Small intestine (tissue), 7 donors: ENCODE results near the gene CADPS2. TPM values are rescaled to one million over a fixed set of nuclear protein-coding genes. Genes with fewer than 3 reads are reported as not detected.
A peak's percentile ranks its signal among the peaks of the same experiment; 100 is the strongest.

Experiments
- DNase-seq, 2 donors: peaks; one replicate each; pipeline versions ENCODE4 v3.0.0 to v3.0.0-alpha.2; 2013
- FAIRE-seq: peaks from 2 replicates; lab custom pipeline; 2012; peaks lifted over from hg19 to GRCh38; lab: Jason Lieb, UNC
- H3K27ac ChIP-seq, 3 donors: one replicate each; pipeline ENCODE4 v1.5.1; 2013; ENCODE audit warnings: low read length in 2 of 3, mild to moderate bottlenecking in 2 of 3, control low read depth in 1 of 3, inconsistent platforms in 1 of 3, low read depth in 1 of 3, moderate library complexity in 1 of 3
- H3K27me3 ChIP-seq, 3 donors: one replicate each; pipeline ENCODE4 v1.6.1; 2013; ENCODE audit warnings: low read length in 3 of 3, inconsistent platforms in 1 of 3; ENCODE audit not compliant: control insufficient read depth in 3 of 3, insufficient read depth in 3 of 3
- H3K36me3 ChIP-seq, 3 donors: one replicate each; pipeline ENCODE4 v1.6.1; 2013; ENCODE audit warnings: low read length in 3 of 3, inconsistent platforms in 1 of 3, low read depth in 1 of 3, mild to moderate bottlenecking in 1 of 3, moderate library complexity in 1 of 3; ENCODE audit not compliant: control insufficient read depth in 3 of 3, insufficient read depth in 2 of 3
- H3K4me1 ChIP-seq, 3 donors: one replicate each; pipeline ENCODE4 v1.6.1; 2013; ENCODE audit warnings: low read length in 2 of 3, inconsistent platforms in 1 of 3, low read depth in 1 of 3, mild to moderate bottlenecking in 1 of 3, moderate library complexity in 1 of 3; ENCODE audit not compliant: control insufficient read depth in 3 of 3, insufficient read depth in 2 of 3
- H3K4me3 ChIP-seq, 3 donors: one replicate each; pipeline ENCODE4 v1.5.1; 2013; ENCODE audit warnings: low read length in 3 of 3, control low read depth in 1 of 3, inconsistent platforms in 1 of 3, low read depth in 1 of 3, mild to moderate bottlenecking in 1 of 3, moderate library complexity in 1 of 3
- H3K9me3 ChIP-seq, 2 donors: one replicate each; pipeline ENCODE4 v1.6.1; 2013; ENCODE audit warnings: low read depth in 1 of 2, low read length in 1 of 2; ENCODE audit not compliant: control insufficient read depth in 2 of 2, insufficient read depth in 1 of 2
- WGBS, 3 donors: extraction: QIAGEN DNeasy Blood & Tissue Kit; methylation state at CpG; one replicate each; pipeline ENCODE4 v1.1.7; 2013; 5-methylcytosine and 5-hydroxymethylcytosine counted together
- polyA plus RNA-seq, 4 donors: library from polyadenylated mRNA; stranded (reverse) in 3 of 4; unstranded in 1 of 4; fragments of 200-250 nt in 3 of 4; fragments of 120-200 nt in 1 of 4; gene quantifications; one replicate each; pipeline versions ENCODE4 v1.2.1 to v1.2.3, GENCODE V29; 2013
- donor health status: healthy with polysubstance abuse.
- donor health status: control.
- donor health status: control.
- donor health status: Bipolar disorder and iron deficiency.
- donor health status: healthy.

Gene CADPS2
- polyA plus RNA-seq, 4 donors: 11.3 to 26.6 (median 14.8) TPM

DNA sequence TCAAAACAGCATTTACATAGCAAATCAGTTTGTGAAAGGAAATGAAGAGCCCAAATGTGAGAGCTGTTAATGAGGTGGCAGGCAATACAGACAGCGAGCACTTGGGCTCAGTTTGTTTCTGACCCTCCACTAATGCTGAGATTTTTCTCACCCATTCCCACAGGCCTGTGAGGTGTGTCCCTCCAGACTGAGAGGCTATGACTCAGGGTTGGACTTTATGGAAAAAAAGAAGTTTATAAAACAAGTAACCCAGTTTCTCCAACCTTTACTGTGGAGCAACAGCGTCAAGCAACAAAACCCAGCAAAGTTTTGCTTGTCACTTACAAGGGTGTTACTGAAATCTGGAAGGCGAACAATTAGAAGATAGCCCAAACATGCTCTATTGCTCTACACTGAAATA lies 576.8 kb downstream of the CADPS2 start:
- H3K4me3 ChIP-seq: no peak overlapping the region
- no peak overlapping the region for H3K27ac ChIP-seq
- FAIRE-seq (no peak), DNase-seq (no peak)
- no peaks in the 10 kb centered on the region for H3K36me3 ChIP-seq
- WGBS, 3 donors: 21 to 27% (median 22%) methylated on average over 3 of the region's 3 CpGs
- H3K4me1 ChIP-seq: peaks cover 0 to 20% (median 5%) of the 10 kb centered on the region in 3 donors
- H3K27me3 ChIP-seq: peaks cover 12 to 91% (median 56%) of the 10 kb centered on the region in 3 donors
- no peaks in the 10 kb centered on the region for H3K9me3 ChIP-seq

DNA sequence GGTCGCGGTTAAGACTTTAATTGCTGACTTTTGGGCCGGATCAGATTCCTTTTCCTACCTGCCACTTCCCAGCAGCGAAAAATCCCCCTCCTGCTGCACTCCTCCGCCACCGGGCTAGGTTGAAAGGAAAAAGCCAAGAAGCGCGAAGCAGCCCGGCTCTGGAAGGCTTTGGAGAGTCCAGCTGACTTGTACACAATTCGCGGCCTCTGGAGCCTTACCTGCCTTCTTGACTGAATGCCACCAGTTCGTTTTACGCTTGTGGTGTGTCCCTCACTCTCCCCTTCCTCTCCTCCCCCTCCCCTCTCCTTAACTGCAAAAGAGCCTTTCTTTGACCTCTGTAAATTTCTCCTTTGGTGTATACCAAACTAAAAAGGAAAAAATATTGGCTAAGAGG lies 579.0 kb downstream of the CADPS2 start:
- Histone ChIP-seq H3K4me3 (no peak overlapping the region), H3K27ac (no peak overlapping the region), H3K36me3 (no peaks in the 10 kb centered on the region), H3K4me1 (peaks cover 0 to 20% (median 5%) of the 10 kb centered on the region in 3 donors), H3K9me3 (no peaks in the 10 kb centered on the region), H3K27me3 (peaks cover 11 to 94% (median 68%) of the 10 kb centered on the region in 3 donors)
- 14 to 20% (median 14%) methylated on average over 12 to 13 of the region's 13 CpGs for WGBS, 3 donors
- FAIRE-seq: no peak
- DNase-seq: no peak

DNA sequence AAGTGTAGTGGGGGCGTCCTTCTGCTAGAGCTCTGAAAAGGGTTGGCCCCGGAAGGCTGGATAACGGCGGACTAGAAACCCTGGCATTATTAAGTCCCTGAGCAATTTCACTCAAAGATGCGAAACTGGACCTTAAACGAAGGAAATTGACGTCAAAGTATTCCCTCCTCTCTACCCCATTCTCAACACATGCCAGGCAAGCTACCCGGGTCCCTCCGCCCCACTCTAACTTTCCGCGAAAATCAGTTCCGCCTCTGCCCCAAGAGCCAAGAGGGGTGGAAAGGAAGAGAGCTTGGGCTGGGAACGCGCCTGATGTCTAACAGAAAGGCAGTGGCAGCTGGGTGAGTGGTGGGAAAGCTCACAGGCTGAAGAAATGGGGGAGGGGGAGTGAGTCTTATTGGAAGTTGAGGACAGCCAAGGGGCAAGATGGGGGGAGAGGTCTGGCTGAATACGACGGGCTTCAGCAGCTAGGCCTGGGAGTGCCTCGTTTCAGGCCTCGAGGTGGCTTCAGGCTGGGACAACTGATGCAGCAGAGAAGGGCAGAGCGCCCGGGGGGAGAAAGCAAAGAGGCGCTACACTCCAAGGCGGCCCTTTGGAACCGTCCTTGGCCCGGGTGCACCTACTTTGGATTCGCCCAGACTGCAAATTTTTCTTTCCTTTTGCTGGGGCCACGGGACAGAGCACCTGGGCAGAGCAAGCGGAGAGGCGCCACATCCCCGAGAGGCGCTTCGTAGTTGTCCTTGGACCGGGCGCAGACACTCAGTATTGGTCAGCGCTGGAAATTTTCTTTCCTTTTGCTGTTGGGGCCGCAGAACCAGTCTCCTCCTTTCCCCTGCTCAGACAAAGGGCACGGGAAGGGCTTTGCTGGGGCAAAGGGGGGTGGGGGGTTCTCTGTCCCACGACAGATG lies 579.7 kb downstream of the CADPS2 start:
- FAIRE-seq: no peak

DNA sequence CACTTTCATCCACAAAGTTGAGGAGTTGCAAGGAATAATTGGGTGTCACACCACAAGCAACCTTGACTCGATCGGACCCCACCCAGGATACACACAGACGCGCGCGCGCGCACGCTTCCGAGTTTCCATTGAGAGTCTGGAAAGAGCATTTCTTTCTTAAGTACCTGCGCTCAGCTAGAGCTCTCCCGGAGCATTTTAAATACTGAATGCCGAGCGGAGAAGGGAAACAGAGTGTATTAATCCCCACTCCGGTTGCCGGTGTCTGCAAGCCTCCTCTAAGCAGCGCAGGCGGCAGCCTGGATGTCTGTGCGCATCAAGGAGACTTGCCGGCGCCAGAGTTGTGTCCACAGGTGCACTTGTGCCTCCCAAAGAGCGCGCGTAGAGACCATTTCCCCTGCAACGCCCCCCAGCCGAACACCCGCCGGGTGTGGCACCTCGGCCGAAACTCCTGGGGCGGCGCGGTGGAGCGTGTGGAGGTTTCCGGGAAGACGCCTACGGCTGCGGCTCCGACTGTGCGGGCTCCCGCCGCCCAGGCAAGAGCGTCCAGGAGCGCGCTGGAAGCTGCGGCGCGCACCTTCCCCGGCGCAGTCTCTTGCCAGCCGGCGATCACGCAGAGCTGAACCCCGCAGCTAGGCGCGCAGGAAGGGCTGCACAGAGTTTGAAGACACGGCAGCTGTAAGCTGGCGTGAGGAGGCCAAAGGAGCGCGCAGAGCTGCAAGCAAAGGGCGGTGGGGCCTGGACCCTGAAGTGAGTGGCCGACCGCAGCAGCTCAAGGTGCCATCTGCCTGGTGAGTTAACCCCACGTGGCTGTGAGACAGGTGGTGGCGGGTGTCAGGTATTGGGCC lies 580.6 kb downstream of the CADPS2 start:
- no peak for FAIRE-seq
- H3K9me3 ChIP-seq: peaks cover 0 to 2% of the 10 kb centered on the region in 2 donors
- peak overlapping the region in 2 of 3 donors; percentile 11 to 30 for H3K4me3 ChIP-seq
- 2 to 4% (median 3%) methylated on average over 61 to 65 of the region's 65 CpGs for WGBS, 3 donors
- no peaks in the 10 kb centered on the region for H3K36me3 ChIP-seq
- peak in 1 of 2 donors; percentile 52 for DNase-seq
- no peak overlapping the region for H3K27ac ChIP-seq
- H3K27me3 ChIP-seq: peaks cover 15 to 93% (median 62%) of the 10 kb centered on the region in 3 donors
- H3K4me1 ChIP-seq: peaks cover 0 to 23% (median 5%) of the 10 kb centered on the region in 3 donors

More for the DNA sequence above, 579.7 kb downstream of the CADPS2 start:
- Histone ChIP-seq H3K36me3 (no peaks in the 10 kb centered on the region), H3K4me1 (peaks cover 0 to 23% (median 5%) of the 10 kb centered on the region in 3 donors), H3K27me3 (peaks cover 15 to 94% (median 69%) of the 10 kb centered on the region in 3 donors), H3K4me3 (no peak overlapping the region), H3K9me3 (peaks cover 0 to 2% of the 10 kb centered on the region in 2 donors), H3K27ac (no peak overlapping the region)
- DNase-seq: peak in 1 of 2 donors; percentile 10
- WGBS, 3 donors: 9 to 12% (median 11%) methylated on average over 33 to 37 of the region's 37 CpGs

DNA sequence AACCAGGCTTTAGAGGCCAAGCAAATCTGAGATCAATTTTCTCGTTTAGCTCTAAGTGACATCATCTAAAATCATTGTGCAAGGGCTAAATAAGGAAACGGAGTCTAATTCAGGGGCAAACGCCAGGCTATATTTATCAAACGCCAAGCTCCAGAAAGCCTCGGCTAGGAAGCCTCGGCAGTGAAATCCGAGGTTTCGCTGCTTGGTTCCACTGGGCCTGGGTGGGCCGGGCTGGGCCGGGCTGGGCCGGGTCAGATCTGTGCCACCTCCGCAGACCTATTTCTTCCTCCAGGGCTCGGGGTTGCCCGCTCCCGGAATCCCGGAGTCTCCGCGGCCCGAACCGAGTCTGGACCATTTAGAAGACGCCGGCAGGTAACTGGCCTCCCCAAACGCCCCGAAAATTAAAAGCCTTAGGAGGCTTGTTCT lies 581.3 kb downstream of the CADPS2 start:
- DNase-seq: peak in 1 of 2 donors; percentile 23
- Histone ChIP-seq H3K4me1 (peaks cover 0 to 20% (median 5%) of the 10 kb centered on the region in 3 donors), H3K36me3 (no peaks in the 10 kb centered on the region), H3K9me3 (peaks cover 0 to 2% of the 10 kb centered on the region in 2 donors), H3K27ac (no peak overlapping the region), H3K27me3 (peaks cover 15 to 93% (median 63%) of the 10 kb centered on the region in 3 donors), H3K4me3 (peak overlapping the region in 2 of 3 donors; percentile 11 to 17)
- no peak for FAIRE-seq
- WGBS, 3 donors: 3% methylated on average over 24 of the region's 24 CpGs

DNA sequence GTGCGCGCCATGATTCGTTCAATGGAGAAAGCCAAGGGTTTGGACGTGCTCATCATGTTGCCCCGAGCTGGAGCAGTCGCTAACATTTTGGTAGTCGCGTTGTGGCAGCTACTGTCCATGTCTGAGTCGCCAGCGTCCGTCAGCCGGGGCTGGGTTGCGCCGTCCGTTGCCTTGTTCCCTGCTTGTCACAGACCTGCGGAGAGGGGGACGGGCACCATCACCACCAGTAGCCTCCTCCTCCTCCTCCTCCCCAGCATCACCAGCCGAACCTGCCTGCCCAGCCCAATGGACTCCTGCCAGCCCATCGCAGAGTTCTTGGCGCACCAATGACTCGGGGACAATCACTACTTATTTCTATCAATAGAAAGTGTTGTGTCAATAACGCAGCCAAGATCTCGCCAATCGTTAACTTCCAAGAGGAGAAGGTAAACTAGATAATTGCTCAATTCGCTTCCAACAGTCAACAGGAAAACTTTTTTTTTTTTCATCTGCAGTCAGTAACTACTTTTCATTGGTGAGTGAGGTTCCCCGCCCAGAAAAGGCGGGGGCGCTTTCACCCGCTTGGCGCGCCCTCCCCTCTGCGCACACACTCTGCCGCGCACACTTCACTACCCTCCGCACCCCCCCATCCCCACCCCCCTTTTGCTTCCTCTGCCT lies 581.8 kb downstream of the CADPS2 start, which contains the start of gene FEZF1:
Gene FEZF1, minus strand, starts transcription at position 432 of the 657 bp plus-strand sequence. Its CDS starts 313 bp downstream, at position 119.
- DNase-seq (peak in 1 of 2 donors; percentile 31), FAIRE-seq (no peak)
- Histone ChIP-seq H3K4me3 (peak within 1 kb of the TSS in 2 of 3 donors; percentile 11 to 30), H3K27ac (no peak within 1 kb of the TSS), H3K4me1 (peaks cover 0 to 25% (median 5%) of the 10 kb centered on the region in 3 donors), H3K9me3 (peaks cover 0 to 6% of the 10 kb centered on the region in 2 donors), H3K36me3 (no peaks in the 10 kb centered on the region), H3K27me3 (peaks cover 15 to 93% (median 65%) of the 10 kb centered on the region in 3 donors)
- WGBS, 3 donors: 4 to 13% (median 4%) methylated on average over 30 to 35 of the region's 35 CpGs

DNA sequence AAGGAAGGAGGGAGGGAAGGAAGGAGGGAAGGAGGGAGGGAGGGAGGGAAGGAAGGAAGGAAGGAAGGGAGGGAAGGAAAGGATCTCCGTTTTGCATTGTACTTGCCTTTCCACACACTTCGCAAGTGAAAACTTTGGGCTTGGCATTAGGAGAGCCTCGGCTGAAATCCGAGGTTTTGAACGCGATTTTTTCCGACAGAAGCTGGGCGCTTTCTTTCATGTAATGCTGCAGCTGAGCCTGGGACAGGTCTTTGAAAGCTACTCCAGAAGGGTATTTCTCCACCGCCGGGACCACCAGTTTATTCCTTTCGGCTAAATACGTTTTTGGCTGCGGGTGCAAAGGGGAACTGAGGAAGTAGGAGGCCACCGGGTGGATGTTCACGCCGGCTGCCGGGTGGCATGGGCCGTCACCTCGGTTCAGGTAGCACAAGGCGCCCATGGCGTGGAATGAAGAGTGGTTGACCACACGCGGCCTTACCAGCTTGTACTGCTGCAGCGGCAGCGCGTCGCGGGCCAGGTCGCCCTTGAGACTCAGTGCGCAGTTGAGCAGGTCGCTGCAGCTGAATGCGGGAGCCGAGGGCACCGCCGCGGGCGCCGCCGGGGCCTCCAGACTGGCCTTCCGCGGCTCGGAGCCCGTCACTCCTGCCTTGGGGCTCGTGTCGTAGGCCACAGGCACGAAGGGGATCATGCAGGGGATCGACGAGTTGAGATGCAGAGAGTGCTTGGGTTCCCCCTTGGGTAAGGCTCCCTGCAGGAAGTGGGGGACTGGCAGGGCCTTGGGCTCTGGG lies 582.5 kb downstream of the CADPS2 start:
- Histone ChIP-seq H3K27ac (no peak overlapping the region), H3K36me3 (no peaks in the 10 kb centered on the region), H3K27me3 (peaks cover 15 to 91% (median 64%) of the 10 kb centered on the region in 3 donors), H3K9me3 (peaks cover 0 to 6% of the 10 kb centered on the region in 2 donors), H3K4me1 (peaks cover 0 to 26% (median 5%) of the 10 kb centered on the region in 3 donors), H3K4me3 (no peak overlapping the region)
- 5 to 8% (median 5%) methylated on average over 48 of the region's 48 CpGs for WGBS, 3 donors
- peak in 1 of 2 donors; percentile 32 for DNase-seq
- FAIRE-seq: no peak
